H9 (cell line): ENCODE measurements around the gene GRB10. TPM values are rescaled to one million over a fixed set of nuclear protein-coding genes. Genes with fewer than 3 reads are reported as not detected.

Source experiments
- DNase-seq: peaks from one replicate; pipeline ENCODE4 v3.0.0-alpha.2; 2017
- H2AFZ ChIP-seq: one replicate; pipeline ENCODE4 v1.6.1; 2013; ENCODE audit warnings: mild to moderate bottlenecking, low read length, control low read depth, moderate library complexity
- H2AK5ac ChIP-seq: 2 replicates; pipeline ENCODE4 v1.6.1; 2013; ENCODE audit warnings: low read length, control low read depth, mixed read lengths; ENCODE audit not compliant: insufficient read length
- H2BK120ac ChIP-seq: one replicate; pipeline ENCODE4 v1.6.1; 2013; ENCODE audit warnings: low read depth, mild to moderate bottlenecking, low read length, control low read depth, inconsistent platforms; ENCODE audit not compliant: poor library complexity, severe bottlenecking
- H2BK12ac ChIP-seq: 2 replicates; pipeline ENCODE4 v1.6.1; 2013; ENCODE audit warnings: low read length, control low read depth, mixed read lengths, low read depth; ENCODE audit not compliant: insufficient read length
- H2BK15ac ChIP-seq: 2 replicates; pipeline ENCODE4 v1.6.1; 2013; ENCODE audit warnings: low read depth, low read length, control low read depth
- H2BK20ac ChIP-seq: one replicate; pipeline ENCODE4 v1.6.1; 2013; ENCODE audit warnings: low read depth, mild to moderate bottlenecking, low read length, control low read depth, inconsistent platforms; ENCODE audit not compliant: poor library complexity, severe bottlenecking
- H2BK5ac ChIP-seq: 2 replicates; pipeline ENCODE4 v1.6.1; 2013; ENCODE audit warnings: low read length, control low read depth, mixed read lengths; ENCODE audit not compliant: insufficient read length
- H3K14ac ChIP-seq: 2 replicates; pipeline ENCODE4 v1.6.1; 2013; ENCODE audit warnings: low read length, control low read depth; ENCODE audit not compliant: insufficient read depth
- H3K18ac ChIP-seq: 2 replicates; pipeline ENCODE4 v1.6.1; 2013; ENCODE audit warnings: low read depth, mild to moderate bottlenecking, mixed read lengths, low read length, control low read depth; ENCODE audit not compliant: insufficient read length
- H3K23ac ChIP-seq: 2 replicates; pipeline ENCODE4 v1.6.1; 2013; ENCODE audit warnings: low read length, control low read depth, mixed read lengths, low read depth; ENCODE audit not compliant: insufficient read length
- H3K23me2 ChIP-seq: 2 replicates; pipeline ENCODE4 v1.6.1; 2013; ENCODE audit warnings: low read depth, mild to moderate bottlenecking, mixed read lengths, low read length, control low read depth; ENCODE audit not compliant: insufficient read length, poor library complexity, severe bottlenecking
- H3K27ac ChIP-seq: 2 replicates; pipeline ENCODE4 v1.5.1; 2013; ENCODE audit warnings: low read length, control low read depth, mixed read lengths, low read depth; ENCODE audit not compliant: insufficient read length
- H3K27me3 ChIP-seq: 2 replicates; pipeline ENCODE4 v1.6.1; 2013; ENCODE audit warnings: low read length, control low read depth, inconsistent platforms; ENCODE audit not compliant: insufficient read depth
- H3K4ac ChIP-seq: 2 replicates; pipeline ENCODE4 v1.6.1; 2013; ENCODE audit warnings: low read depth, mild to moderate bottlenecking, control low read depth, inconsistent platforms, low read length, moderate library complexity
- H3K4me1 ChIP-seq: 2 replicates; pipeline ENCODE4 v1.6.1; 2013; ENCODE audit warnings: low read length, control low read depth, inconsistent platforms; ENCODE audit not compliant: insufficient read depth
- H3K4me2 ChIP-seq: 2 replicates; pipeline ENCODE4 v1.6.1; 2013; ENCODE audit warnings: low read length, control low read depth, mixed read lengths; ENCODE audit not compliant: insufficient read length, insufficient read depth
- H3K56ac ChIP-seq: 2 replicates; pipeline ENCODE4 v1.6.1; 2013; ENCODE audit warnings: low read depth, mild to moderate bottlenecking, mixed read lengths, low read length, control low read depth; ENCODE audit not compliant: insufficient read length
- H3K79me1 ChIP-seq: 2 replicates; pipeline ENCODE4 v1.6.1; 2013; ENCODE audit warnings: low read depth, mild to moderate bottlenecking, moderate library complexity, low read length, control low read depth, inconsistent platforms; ENCODE audit not compliant: insufficient read depth, poor library complexity, severe bottlenecking
- H3K79me2 ChIP-seq: 2 replicates; pipeline ENCODE4 v1.6.1; 2013; ENCODE audit warnings: low read length, control low read depth, inconsistent platforms; ENCODE audit not compliant: insufficient read depth
- H3K9ac ChIP-seq: 2 replicates; pipeline ENCODE4 v1.6.1; 2013; ENCODE audit warnings: low read length, control low read depth, mixed read lengths; ENCODE audit not compliant: insufficient read length; ENCODE audit errors: extremely low read depth
- H3K9me3 ChIP-seq: one replicate; pipeline ENCODE4 v1.6.1; 2013; ENCODE audit warnings: low read depth, low read length, inconsistent platforms; ENCODE audit not compliant: control insufficient read depth
- H3T11ph ChIP-seq: one replicate; pipeline ENCODE4 v1.6.1; 2013; ENCODE audit warnings: mild to moderate bottlenecking, low read length, control low read depth, inconsistent platforms
- H4K20me1 ChIP-seq: one replicate; pipeline ENCODE4 v1.6.1; 2013; ENCODE audit not compliant: control insufficient read depth, insufficient read length, insufficient read depth
- H4K5ac ChIP-seq: 2 replicates; pipeline ENCODE4 v1.6.1; 2013; ENCODE audit warnings: low read depth, mild to moderate bottlenecking, mixed read lengths, low read length, control low read depth; ENCODE audit not compliant: insufficient read length
- H4K8ac ChIP-seq: replicated peaks from 2 replicates; pipeline ENCODE4 v1.6.1; 2013; ENCODE audit warnings: low read length, control low read depth, mixed read lengths, low read depth; ENCODE audit not compliant: insufficient read length
- H4K91ac ChIP-seq: 2 replicates; pipeline ENCODE4 v1.6.1; 2013; ENCODE audit warnings: low read depth, mild to moderate bottlenecking, moderate library complexity, mixed read lengths, low read length, control low read depth; ENCODE audit not compliant: insufficient read length
- H3K27ac Mint-ChIP-seq, 3 experiments: 2 replicates in 2 of 3; 3 replicates in 1 of 3; pipeline ENCODE4 v1.8.0; 2020 to 2021; ENCODE audit warnings: mixed read lengths in 3 of 3, mild to moderate bottlenecking in 1 of 3, moderate library complexity in 1 of 3
- H3K27me3 Mint-ChIP-seq: 2 replicates; pipeline ENCODE4 v1.8.0; 2021; ENCODE audit warnings: low read depth, mild to moderate bottlenecking, moderate library complexity, mixed read lengths
- H3K36me3 Mint-ChIP-seq, 3 experiments: 2 replicates in 2 of 3; 3 replicates in 1 of 3; pipeline ENCODE4 v1.8.0; 2020 to 2021; ENCODE audit warnings: low read depth in 3 of 3, mixed read lengths in 3 of 3; ENCODE audit not compliant: insufficient read depth in 1 of 3
- H3K4me1 Mint-ChIP-seq, 2 experiments: 2 replicates each; pipeline ENCODE4 v1.8.0; 2020; ENCODE audit warnings: mixed read lengths in 2 of 2
- H3K4me3 Mint-ChIP-seq, 2 experiments: 2 replicates in 1 of 2; 3 replicates in 1 of 2; pipeline ENCODE4 v1.8.0; 2020 to 2021; ENCODE audit warnings: mild to moderate bottlenecking in 2 of 2, mixed read lengths in 2 of 2, moderate library complexity in 1 of 2
- H3K9me3 Mint-ChIP-seq, 2 experiments: 2 replicates in 1 of 2; 3 replicates in 1 of 2; pipeline ENCODE4 v1.8.0; 2020; ENCODE audit warnings: mild to moderate bottlenecking in 2 of 2, mixed read lengths in 2 of 2, moderate library complexity in 1 of 2
- WGBS: extraction: QIAGEN DNeasy Blood & Tissue Kit; methylation state at CpG from one replicate; pipeline ENCODE4 v1.1.7; 2013; ENCODE audit warnings: missing lambda C conversion rate, low lambda C conversion rate, mixed read lengths; ENCODE audit not compliant: insufficient read length; ENCODE audit errors: extremely low coverage; 5-methylcytosine and 5-hydroxymethylcytosine counted together
- total RNA-seq: library from RNA; stranded (reverse); gene quantifications from 2 replicates; pipeline ENCODE4 v1.2.1, GENCODE V29; 2021
- TF ChIP-seq, protein P1 (sequence below): fragments of 200-600 bp; sonication (generic); conservative IDR thresholded peaks from 3 replicates; pipeline ENCODE4 v1.8.0; 2021; ENCODE audit warnings: antibody characterized with exemption, mild to moderate bottlenecking

GRB10 gene
- total RNA-seq, 1 experiment from 2014 or later, result 108 TPM

DNA sequence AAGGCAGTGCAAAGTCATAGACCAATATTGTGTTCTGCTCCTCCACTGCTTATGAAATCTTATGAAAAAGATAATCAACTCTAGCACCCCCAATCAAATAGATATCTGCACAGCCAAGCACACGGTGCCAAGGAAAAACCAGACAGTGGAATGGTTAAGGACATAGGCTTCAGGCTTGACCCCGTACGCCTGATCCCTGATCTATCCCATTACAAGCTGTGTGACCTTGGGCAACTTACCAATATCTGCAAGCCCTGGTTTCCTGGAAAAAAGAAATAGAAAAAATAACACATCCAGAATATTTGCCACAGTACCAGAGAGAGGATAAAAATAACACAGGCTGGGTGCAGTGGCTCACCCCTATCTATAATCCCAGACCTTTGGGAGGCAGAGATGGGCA is 56.9 kb downstream of the GRB10 start:
- Mint-ChIP-seq H3K4me1 (peaks cover 17 to 21% of the 10 kb centered on the region in 2 experiments), H3K27ac (peak overlapping the region in 1 of 3 experiments; percentile 21; a peak in 1 of 7 replicates), H3K36me3 (peaks cover 2 to 19% (median 3%) of the 10 kb centered on the region in 3 experiments; a peak in 4 of 7 replicates), H3K27me3 (no peaks in the 10 kb centered on the region), H3K9me3 (no peaks in the 10 kb centered on the region), H3K4me3 (no peak overlapping the region)
- H4K91ac ChIP-seq, result no peak overlapping the region
- H3K79me1 ChIP-seq, result peaks cover 15% of the 10 kb centered on the region
- no peak overlapping the region for H2BK12ac ChIP-seq
- no peak overlapping the region for H3K27ac ChIP-seq
- no peak overlapping the region for H2BK5ac ChIP-seq
- no peaks in the 10 kb centered on the region for H3K4me1 ChIP-seq
- H3K9me3 ChIP-seq, result no peaks in the 10 kb centered on the region
- no peaks in the 10 kb centered on the region for H4K20me1 ChIP-seq
- no peak overlapping the region for H2AFZ ChIP-seq
- no peak overlapping the region for H3K23ac ChIP-seq
- no peak overlapping the region for H3K4ac ChIP-seq
- H2BK20ac ChIP-seq, result no peak overlapping the region
- no peak overlapping the region for H3K14ac ChIP-seq
- no peak overlapping the region for H2BK120ac ChIP-seq
- H2BK15ac ChIP-seq, result no peak overlapping the region
- H3K56ac ChIP-seq, result no peak overlapping the region
- no peak overlapping the region for H2AK5ac ChIP-seq
- no peak overlapping the region for H4K5ac ChIP-seq
- H3K4me2 ChIP-seq, result no peak overlapping the region
- H3K23me2 ChIP-seq, result no peaks in the 10 kb centered on the region
- peaks cover 6% of the 10 kb centered on the region; the same call in 1 of the 2 replicates for H3K79me2 ChIP-seq
- H3K18ac ChIP-seq, result no peak overlapping the region
- no CpG with 5 or more reads among the region's 3 CpGs for WGBS
- TF ChIP-seq, protein P1, sequence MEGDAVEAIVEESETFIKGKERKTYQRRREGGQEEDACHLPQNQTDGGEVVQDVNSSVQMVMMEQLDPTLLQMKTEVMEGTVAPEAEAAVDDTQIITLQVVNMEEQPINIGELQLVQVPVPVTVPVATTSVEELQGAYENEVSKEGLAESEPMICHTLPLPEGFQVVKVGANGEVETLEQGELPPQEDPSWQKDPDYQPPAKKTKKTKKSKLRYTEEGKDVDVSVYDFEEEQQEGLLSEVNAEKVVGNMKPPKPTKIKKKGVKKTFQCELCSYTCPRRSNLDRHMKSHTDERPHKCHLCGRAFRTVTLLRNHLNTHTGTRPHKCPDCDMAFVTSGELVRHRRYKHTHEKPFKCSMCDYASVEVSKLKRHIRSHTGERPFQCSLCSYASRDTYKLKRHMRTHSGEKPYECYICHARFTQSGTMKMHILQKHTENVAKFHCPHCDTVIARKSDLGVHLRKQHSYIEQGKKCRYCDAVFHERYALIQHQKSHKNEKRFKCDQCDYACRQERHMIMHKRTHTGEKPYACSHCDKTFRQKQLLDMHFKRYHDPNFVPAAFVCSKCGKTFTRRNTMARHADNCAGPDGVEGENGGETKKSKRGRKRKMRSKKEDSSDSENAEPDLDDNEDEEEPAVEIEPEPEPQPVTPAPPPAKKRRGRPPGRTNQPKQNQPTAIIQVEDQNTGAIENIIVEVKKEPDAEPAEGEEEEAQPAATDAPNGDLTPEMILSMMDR, result no peak
- H3K27me3 ChIP-seq, result no peaks in the 10 kb centered on the region
- no peak for DNase-seq
- no peak overlapping the region for H3T11ph ChIP-seq
- H4K8ac ChIP-seq, result no peak overlapping the region
- H3K9ac ChIP-seq, result no peak overlapping the region
